ENCODE data around the gene SUGT1. TPM values are rescaled to one million over a fixed set of nuclear protein-coding genes. Genes with fewer than 3 reads are reported as not detected.

SUGT1 gene
- total and polyA plus RNA-seq, 2 experiments from 2014 or later = 61.3 to 172 TPM

DNA sequence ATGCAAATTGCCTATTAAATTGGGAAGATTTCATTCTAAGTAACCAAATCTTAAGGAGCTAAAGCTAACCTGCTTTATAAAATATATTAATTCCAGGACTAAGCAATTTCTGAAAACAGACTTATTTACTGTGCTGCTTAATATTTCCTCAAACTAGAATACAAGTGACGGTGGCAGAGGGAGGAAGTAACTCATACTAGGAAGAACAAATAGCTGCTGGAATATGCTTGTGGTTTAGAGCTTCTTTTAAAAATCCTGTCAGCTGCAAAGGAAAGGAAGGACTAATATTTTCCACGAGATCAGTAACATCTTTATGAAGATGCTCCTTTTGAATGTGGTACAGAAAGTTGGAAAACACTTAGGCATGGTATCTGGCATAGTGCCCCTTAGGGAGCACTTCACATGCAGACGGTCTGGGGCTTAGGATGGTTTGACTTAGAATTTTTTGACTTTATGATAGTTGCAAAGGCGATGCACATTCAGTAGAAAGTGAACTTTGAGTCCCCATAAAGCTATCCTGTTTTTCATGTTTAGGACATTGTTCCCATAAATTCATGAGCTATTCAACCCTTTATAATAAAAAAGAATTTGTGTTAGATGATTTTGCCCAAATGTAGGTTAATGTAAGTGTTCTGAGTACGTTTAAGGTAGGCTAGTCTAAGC lies 13.8 kb upstream of the SUGT1 start:
- DNase-seq (ENCODE audit: low spot score) = no peak
- Histone ChIP-seq H3K4me1 (ENCODE audit: insufficient read depth) (peaks cover 11% of the 10 kb centered on the region; the same call in 1 of the 2 replicates), H3K79me2 (replicated peaks; ENCODE audit: insufficient read depth) (no peaks in the 10 kb centered on the region), H4K20me1 (replicated peaks; ENCODE audit: insufficient read depth) (no peaks in the 10 kb centered on the region), H3K9me2 (ENCODE audit: insufficient read depth) (0 out of 2 replicates have a peak, but pooled peaks cover 3% of the 10 kb centered on the region), H3K4me2 (no peak overlapping the region), H3K4me3 (no peak overlapping the region), H2AFZ (no peak overlapping the region), H3K36me3 (ENCODE audit: insufficient read depth) (no peaks in the 10 kb centered on the region; the same call in 1 of the 2 replicates), H3K27ac (ENCODE audit: low read depth) (no peak overlapping the region), H3F3A (replicated peaks; ENCODE audit: low read depth) (no peaks in the 10 kb centered on the region), H3K27me3 (ENCODE audit: insufficient read depth) (no peaks in the 10 kb centered on the region)
- TF ChIP-seq POLR2AphosphoS5 (IDR thresholded peaks at IDR 0.05; ENCODE audit: low read depth) = no peak
- TF ChIP-seq CREB1 (CRISPR knock-in tag; IDR thresholded peaks at IDR 0.05; ENCODE audit: low read depth) = no peak
- no peak for TF ChIP-seq ZNF331 (CRISPR knock-in tag; IDR thresholded peaks at IDR 0.05; ENCODE audit: low read depth)
- no peak for TF ChIP-seq NANOG (IDR thresholded peaks at IDR 0.05; ENCODE audit: borderline replicate concordance)
- no peak for TF ChIP-seq ZNF114 (CRISPR knock-in tag; IDR thresholded peaks at IDR 0.05)
- TF ChIP-seq, protein P1, sequence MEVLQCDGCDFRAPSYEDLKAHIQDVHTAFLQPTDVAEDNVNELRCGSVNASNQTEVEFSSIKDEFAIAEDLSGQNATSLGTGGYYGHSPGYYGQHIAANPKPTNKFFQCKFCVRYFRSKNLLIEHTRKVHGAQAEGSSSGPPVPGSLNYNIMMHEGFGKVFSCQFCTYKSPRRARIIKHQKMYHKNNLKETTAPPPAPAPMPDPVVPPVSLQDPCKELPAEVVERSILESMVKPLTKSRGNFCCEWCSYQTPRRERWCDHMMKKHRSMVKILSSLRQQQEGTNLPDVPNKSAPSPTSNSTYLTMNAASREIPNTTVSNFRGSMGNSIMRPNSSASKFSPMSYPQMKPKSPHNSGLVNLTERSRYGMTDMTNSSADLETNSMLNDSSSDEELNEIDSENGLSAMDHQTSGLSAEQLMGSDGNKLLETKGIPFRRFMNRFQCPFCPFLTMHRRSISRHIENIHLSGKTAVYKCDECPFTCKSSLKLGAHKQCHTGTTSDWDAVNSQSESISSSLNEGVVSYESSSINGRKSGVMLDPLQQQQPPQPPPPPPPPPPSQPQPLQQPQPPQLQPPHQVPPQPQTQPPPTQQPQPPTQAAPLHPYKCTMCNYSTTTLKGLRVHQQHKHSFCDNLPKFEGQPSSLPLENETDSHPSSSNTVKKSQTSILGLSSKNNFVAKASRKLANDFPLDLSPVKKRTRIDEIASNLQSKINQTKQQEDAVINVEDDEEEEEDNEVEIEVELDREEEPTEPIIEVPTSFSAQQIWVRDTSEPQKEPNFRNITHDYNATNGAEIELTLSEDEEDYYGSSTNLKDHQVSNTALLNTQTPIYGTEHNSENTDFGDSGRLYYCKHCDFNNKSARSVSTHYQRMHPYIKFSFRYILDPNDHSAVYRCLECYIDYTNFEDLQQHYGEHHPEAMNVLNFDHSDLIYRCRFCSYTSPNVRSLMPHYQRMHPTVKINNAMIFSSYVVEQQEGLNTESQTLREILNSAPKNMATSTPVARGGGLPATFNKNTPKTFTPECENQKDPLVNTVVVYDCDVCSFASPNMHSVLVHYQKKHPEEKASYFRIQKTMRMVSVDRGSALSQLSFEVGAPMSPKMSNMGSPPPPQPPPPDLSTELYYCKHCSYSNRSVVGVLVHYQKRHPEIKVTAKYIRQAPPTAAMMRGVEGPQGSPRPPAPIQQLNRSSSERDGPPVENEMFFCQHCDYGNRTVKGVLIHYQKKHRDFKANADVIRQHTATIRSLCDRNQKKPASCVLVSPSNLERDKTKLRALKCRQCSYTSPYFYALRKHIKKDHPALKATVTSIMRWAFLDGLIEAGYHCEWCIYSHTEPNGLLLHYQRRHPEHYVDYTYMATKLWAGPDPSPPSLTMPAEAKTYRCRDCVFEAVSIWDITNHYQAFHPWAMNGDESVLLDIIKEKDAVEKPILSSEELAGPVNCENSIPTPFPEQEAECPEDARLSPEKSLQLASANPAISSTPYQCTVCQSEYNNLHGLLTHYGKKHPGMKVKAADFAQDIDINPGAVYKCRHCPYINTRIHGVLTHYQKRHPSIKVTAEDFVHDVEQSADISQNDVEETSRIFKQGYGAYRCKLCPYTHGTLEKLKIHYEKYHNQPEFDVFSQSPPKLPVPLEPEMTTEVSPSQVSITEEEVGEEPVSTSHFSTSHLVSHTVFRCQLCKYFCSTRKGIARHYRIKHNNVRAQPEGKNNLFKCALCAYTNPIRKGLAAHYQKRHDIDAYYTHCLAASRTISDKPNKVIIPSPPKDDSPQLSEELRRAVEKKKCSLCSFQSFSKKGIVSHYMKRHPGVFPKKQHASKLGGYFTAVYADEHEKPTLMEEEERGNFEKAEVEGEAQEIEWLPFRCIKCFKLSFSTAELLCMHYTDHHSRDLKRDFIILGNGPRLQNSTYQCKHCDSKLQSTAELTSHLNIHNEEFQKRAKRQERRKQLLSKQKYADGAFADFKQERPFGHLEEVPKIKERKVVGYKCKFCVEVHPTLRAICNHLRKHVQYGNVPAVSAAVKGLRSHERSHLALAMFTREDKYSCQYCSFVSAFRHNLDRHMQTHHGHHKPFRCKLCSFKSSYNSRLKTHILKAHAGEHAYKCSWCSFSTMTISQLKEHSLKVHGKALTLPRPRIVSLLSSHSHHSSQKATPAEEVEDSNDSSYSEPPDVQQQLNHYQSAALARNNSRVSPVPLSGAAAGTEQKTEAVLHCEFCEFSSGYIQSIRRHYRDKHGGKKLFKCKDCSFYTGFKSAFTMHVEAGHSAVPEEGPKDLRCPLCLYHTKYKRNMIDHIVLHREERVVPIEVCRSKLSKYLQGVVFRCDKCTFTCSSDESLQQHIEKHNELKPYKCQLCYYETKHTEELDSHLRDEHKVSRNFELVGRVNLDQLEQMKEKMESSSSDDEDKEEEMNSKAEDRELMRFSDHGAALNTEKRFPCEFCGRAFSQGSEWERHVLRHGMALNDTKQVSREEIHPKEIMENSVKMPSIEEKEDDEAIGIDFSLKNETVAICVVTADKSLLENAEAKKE (CRISPR knock-in tag; IDR thresholded peaks at IDR 0.05) = no peak
- TF ChIP-seq EZH2phosphoT487 (IDR thresholded peaks at IDR 0.05; ENCODE audit: unreplicated experiment) = no peak
- TF ChIP-seq, protein P2, sequence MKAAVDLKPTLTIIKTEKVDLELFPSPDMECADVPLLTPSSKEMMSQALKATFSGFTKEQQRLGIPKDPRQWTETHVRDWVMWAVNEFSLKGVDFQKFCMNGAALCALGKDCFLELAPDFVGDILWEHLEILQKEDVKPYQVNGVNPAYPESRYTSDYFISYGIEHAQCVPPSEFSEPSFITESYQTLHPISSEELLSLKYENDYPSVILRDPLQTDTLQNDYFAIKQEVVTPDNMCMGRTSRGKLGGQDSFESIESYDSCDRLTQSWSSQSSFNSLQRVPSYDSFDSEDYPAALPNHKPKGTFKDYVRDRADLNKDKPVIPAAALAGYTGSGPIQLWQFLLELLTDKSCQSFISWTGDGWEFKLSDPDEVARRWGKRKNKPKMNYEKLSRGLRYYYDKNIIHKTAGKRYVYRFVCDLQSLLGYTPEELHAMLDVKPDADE (IDR thresholded peaks at IDR 0.05) = no peak
- TF ChIP-seq STAT1 (IDR thresholded peaks at IDR 0.05; ENCODE audit: unreplicated experiment) = no peak
- no peak for TF ChIP-seq EZH2 (IDR thresholded peaks at IDR 0.05; ENCODE audit: low read depth, unreplicated experiment)
- TF ChIP-seq JUNB (IDR thresholded peaks at IDR 0.05; ENCODE audit: unreplicated experiment) = no peak
- TF ChIP-seq, protein P3, sequence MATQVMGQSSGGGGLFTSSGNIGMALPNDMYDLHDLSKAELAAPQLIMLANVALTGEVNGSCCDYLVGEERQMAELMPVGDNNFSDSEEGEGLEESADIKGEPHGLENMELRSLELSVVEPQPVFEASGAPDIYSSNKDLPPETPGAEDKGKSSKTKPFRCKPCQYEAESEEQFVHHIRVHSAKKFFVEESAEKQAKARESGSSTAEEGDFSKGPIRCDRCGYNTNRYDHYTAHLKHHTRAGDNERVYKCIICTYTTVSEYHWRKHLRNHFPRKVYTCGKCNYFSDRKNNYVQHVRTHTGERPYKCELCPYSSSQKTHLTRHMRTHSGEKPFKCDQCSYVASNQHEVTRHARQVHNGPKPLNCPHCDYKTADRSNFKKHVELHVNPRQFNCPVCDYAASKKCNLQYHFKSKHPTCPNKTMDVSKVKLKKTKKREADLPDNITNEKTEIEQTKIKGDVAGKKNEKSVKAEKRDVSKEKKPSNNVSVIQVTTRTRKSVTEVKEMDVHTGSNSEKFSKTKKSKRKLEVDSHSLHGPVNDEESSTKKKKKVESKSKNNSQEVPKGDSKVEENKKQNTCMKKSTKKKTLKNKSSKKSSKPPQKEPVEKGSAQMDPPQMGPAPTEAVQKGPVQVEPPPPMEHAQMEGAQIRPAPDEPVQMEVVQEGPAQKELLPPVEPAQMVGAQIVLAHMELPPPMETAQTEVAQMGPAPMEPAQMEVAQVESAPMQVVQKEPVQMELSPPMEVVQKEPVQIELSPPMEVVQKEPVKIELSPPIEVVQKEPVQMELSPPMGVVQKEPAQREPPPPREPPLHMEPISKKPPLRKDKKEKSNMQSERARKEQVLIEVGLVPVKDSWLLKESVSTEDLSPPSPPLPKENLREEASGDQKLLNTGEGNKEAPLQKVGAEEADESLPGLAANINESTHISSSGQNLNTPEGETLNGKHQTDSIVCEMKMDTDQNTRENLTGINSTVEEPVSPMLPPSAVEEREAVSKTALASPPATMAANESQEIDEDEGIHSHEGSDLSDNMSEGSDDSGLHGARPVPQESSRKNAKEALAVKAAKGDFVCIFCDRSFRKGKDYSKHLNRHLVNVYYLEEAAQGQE (IDR thresholded peaks at IDR 0.05; ENCODE audit: unreplicated experiment) = no peak
- TF ChIP-seq, protein P4, sequence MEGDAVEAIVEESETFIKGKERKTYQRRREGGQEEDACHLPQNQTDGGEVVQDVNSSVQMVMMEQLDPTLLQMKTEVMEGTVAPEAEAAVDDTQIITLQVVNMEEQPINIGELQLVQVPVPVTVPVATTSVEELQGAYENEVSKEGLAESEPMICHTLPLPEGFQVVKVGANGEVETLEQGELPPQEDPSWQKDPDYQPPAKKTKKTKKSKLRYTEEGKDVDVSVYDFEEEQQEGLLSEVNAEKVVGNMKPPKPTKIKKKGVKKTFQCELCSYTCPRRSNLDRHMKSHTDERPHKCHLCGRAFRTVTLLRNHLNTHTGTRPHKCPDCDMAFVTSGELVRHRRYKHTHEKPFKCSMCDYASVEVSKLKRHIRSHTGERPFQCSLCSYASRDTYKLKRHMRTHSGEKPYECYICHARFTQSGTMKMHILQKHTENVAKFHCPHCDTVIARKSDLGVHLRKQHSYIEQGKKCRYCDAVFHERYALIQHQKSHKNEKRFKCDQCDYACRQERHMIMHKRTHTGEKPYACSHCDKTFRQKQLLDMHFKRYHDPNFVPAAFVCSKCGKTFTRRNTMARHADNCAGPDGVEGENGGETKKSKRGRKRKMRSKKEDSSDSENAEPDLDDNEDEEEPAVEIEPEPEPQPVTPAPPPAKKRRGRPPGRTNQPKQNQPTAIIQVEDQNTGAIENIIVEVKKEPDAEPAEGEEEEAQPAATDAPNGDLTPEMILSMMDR (conservative IDR thresholded peaks at IDR 0.05; ENCODE audit: low read depth in 2 of 2) = no peak
- no peaks in the 10 kb centered on the region for H3K9me3 Mint-ChIP-seq
- H3K4me3 Mint-ChIP-seq = no peak overlapping the region
- no peak for ATAC-seq
- peaks cover 3% of the 10 kb centered on the region; the same call in 2 of the 3 replicates for H3K4me1 Mint-ChIP-seq
- H3K27ac Mint-ChIP-seq = no peak overlapping the region
- no peaks in the 10 kb centered on the region for H3K27me3 Mint-ChIP-seq (ENCODE audit: insufficient read depth, low read depth, poor library complexity)
- H3K36me3 Mint-ChIP-seq (ENCODE audit: low read depth) = peaks cover 8% of the 10 kb centered on the region; the same call in 2 of the 3 replicates

All from GM23338 (cell line).